Natural killer cell (primary cell): ENCODE measurements around the gene ATAD1. TPM values are rescaled to one million over a fixed set of nuclear protein-coding genes. Genes with fewer than 3 reads are reported as not detected.

ENCODE experiments used
- ATAC-seq, 3 donors: fragments of 150-1000 bp in 2 of 3; fragments of 200-7000 bp in 1 of 3; cut with Tn5 transposase; 1 replicate in 1 of 3; 2 replicates in 2 of 3; pipeline ENCODE4 v1.10.0; 2021; ENCODE audit warnings: mild to moderate bottlenecking in 2 of 3, moderate library complexity in 2 of 3
- DNase-seq, 2 donors: peaks; one replicate each; pipeline versions ENCODE4 v3.0.0 to v3.0.0-alpha.2; 2013 to 2021; ENCODE audit warnings: mixed read lengths in 1 of 2
- H3K27ac ChIP-seq: one replicate; pipeline ENCODE4 v1.5.1; 2013; ENCODE audit warnings: mild to moderate bottlenecking, low read length
- H3K27me3 ChIP-seq: one replicate; pipeline ENCODE4 v1.6.1; 2013; ENCODE audit warnings: low read length; ENCODE audit not compliant: control insufficient read depth, insufficient read depth
- H3K36me3 ChIP-seq: one replicate; pipeline ENCODE4 v1.6.1; 2013; ENCODE audit warnings: low read length; ENCODE audit not compliant: control insufficient read depth, insufficient read depth
- H3K4me1 ChIP-seq: one replicate; pipeline ENCODE4 v1.6.1; 2013; ENCODE audit warnings: low read length; ENCODE audit not compliant: control insufficient read depth, insufficient read depth
- H3K4me3 ChIP-seq: one replicate; pipeline ENCODE4 v1.5.1; 2013; ENCODE audit warnings: low read length
- H3K9me3 ChIP-seq: one replicate; pipeline ENCODE4 v1.6.1; 2013; ENCODE audit warnings: low read length; ENCODE audit not compliant: control insufficient read depth, insufficient read depth
- H3K27ac Mint-ChIP-seq, 2 donors: one replicate each; pipeline ENCODE4 v1.8.0; 2022; ENCODE audit warnings: mild to moderate bottlenecking in 2 of 2, mixed read lengths in 2 of 2, moderate library complexity in 1 of 2
- H3K27me3 Mint-ChIP-seq, 2 donors: one replicate each; pipeline ENCODE4 v1.8.0; 2022; ENCODE audit warnings: low read depth in 2 of 2, mixed read lengths in 2 of 2
- H3K36me3 Mint-ChIP-seq: one replicate; pipeline ENCODE4 v1.8.0; 2022; ENCODE audit warnings: mixed read lengths
- H3K4me1 Mint-ChIP-seq, 2 donors: one replicate each; pipeline ENCODE4 v1.8.0; 2022; ENCODE audit warnings: mixed read lengths in 2 of 2
- H3K4me3 Mint-ChIP-seq: one replicate; pipeline ENCODE4 v1.8.0; 2022; ENCODE audit warnings: mild to moderate bottlenecking, moderate library complexity, mixed read lengths
- H3K9me3 Mint-ChIP-seq, 2 donors: one replicate each; pipeline ENCODE4 v1.8.0; 2022; ENCODE audit warnings: mixed read lengths in 2 of 2
- CTCF ChIP-seq: fragments of 200-600 bp; IDR thresholded peaks from one replicate; pipeline ENCODE4 v1.8.0; 2022; ENCODE audit warnings: antibody characterized with exemption
- WGBS: methylation state at CpG from one replicate; pipeline ENCODE4 v1.1.7; 2013; ENCODE audit warnings: missing lambda C conversion rate; ENCODE audit not compliant: insufficient coverage; 5-methylcytosine and 5-hydroxymethylcytosine counted together
- intact Hi-C: fragments of 100-400 bp; cut with micrococcal nuclease; formaldehyde crosslinking; loops from one replicate; pipeline ENCODE4 v1.14.2; 2022
- total RNA-seq, 4 donors: library from RNA; stranded (reverse); fragments of 120-200 nt in 1 of 4; gene quantifications; one replicate each; pipeline versions ENCODE4 v1.2.3 to v1.2.4, GENCODE V29; 2013 to 2022

ATAD1 gene
- total RNA-seq, 3 donors from 2014 or later (not counting 1 experiment from before 2014, with no cell fraction given) = 37.5 to 55.2 (median 43.0) TPM

- no peaks in the 10 kb centered on the region for H3K27me3 Mint-ChIP-seq
- no peaks in the 10 kb centered on the region for H3K9me3 Mint-ChIP-seq
- H3K27ac ChIP-seq = no peak overlapping the region
- peaks cover 32% of the 10 kb centered on the region for H3K36me3 ChIP-seq
- TF ChIP-seq CTCF = no peak
- no peaks in the 10 kb centered on the region for H3K4me1 ChIP-seq
- H3K27ac Mint-ChIP-seq = peak overlapping the region in 1 of 2 donors; percentile 12
- DNase-seq = no peak
- no peaks in the 10 kb centered on the region for H3K27me3 ChIP-seq
- ATAC-seq = no peak
- no peaks in the 10 kb centered on the region for H3K36me3 Mint-ChIP-seq
- peaks cover 0 to 5% of the 10 kb centered on the region in 2 donors for H3K4me1 Mint-ChIP-seq
- no peaks in the 10 kb centered on the region for H3K9me3 ChIP-seq
- WGBS = 43% methylated on average over 3 of the region's 4 CpGs
- H3K4me3 ChIP-seq = no peak overlapping the region
- no peak overlapping the region for H3K4me3 Mint-ChIP-seq
- intact Hi-C loops = loop anchor here (10.0 kb wide), 1 partner anchor 121 kb away; the partner anchor contains the start of gene PAPSS2
Measured at GRCh38 chr10:87775766-87776165, 42.3 kb downstream of the ATAD1 start.

- TF ChIP-seq CTCF = peak; percentile 52
- Mint-ChIP-seq H3K27me3 (no peaks in the 10 kb centered on the region), H3K36me3 (no peaks in the 10 kb centered on the region), H3K4me1 (peaks cover 0 to 5% of the 10 kb centered on the region in 2 donors), H3K9me3 (no peaks in the 10 kb centered on the region), H3K27ac (no peak overlapping the region), H3K4me3 (no peak overlapping the region)
- H3K4me1 ChIP-seq = no peaks in the 10 kb centered on the region
- H3K27me3 ChIP-seq = no peaks in the 10 kb centered on the region
- WGBS = 89% methylated on average over 2 of the region's 2 CpGs
- H3K36me3 ChIP-seq = peaks cover 49% of the 10 kb centered on the region
- intact Hi-C loops = loop anchor here (2.0 to 10.0 kb wide), 2 partner anchors 117 to 239 kb away; partner anchors contain the start of gene PAPSS2
- no peak overlapping the region for H3K27ac ChIP-seq
- no peaks in the 10 kb centered on the region for H3K9me3 ChIP-seq
- DNase-seq (peak in 1 of 2 donors; percentile 34), ATAC-seq (no peak)
- no peak overlapping the region for H3K4me3 ChIP-seq
Measured at GRCh38 chr10:87771871-87772500, 46.0 kb downstream of the ATAD1 start.

- no peaks in the 10 kb centered on the region for H3K4me1 ChIP-seq
- intact Hi-C loops = no loop called here
- H3K9me3 Mint-ChIP-seq = no peaks in the 10 kb centered on the region
- no peaks in the 10 kb centered on the region for H3K27me3 ChIP-seq
- H3K36me3 Mint-ChIP-seq = peaks cover 8% of the 10 kb centered on the region
- no peaks in the 10 kb centered on the region for H3K27me3 Mint-ChIP-seq
- peaks cover 5 to 6% of the 10 kb centered on the region in 2 donors for H3K4me1 Mint-ChIP-seq
- no peak for DNase-seq
- H3K36me3 ChIP-seq = peaks cover 50% of the 10 kb centered on the region
- WGBS = 93% methylated on average over 4 of the region's 5 CpGs
- TF ChIP-seq CTCF = no peak
- H3K9me3 ChIP-seq = no peaks in the 10 kb centered on the region
- H3K4me3 Mint-ChIP-seq = no peak overlapping the region
- H3K4me3 ChIP-seq = no peak overlapping the region
- H3K27ac Mint-ChIP-seq = peak overlapping the region; percentile 4 to 38
- H3K27ac ChIP-seq = no peak overlapping the region
- no peak for ATAC-seq
Measured at GRCh38 chr10:87767253-87767652, 50.8 kb downstream of the ATAD1 start.
